ENCODE data around the gene RXRA.

Gene RXRA

GRCh38 chr9:134325813-134326723, at the start of gene RXRA:
RXRA (plus strand) TSS chr9:134326455; CDS start chr9:134326632, 177 bp downstream.
- DNase-seq: no peak

GRCh38 chr9:134278286-134278685, 48.0 kb upstream of the RXRA start:
- DNase-seq: no peak

- no peak for DNase-seq
Observed at GRCh38 chr9:134278974-134279640, 47.1 kb upstream of the RXRA start.

GRCh38 chr9:134282138-134282650, 44.1 kb upstream of the RXRA start:
- DNase-seq: no peak

GRCh38 chr9:134283111-134283515, 43.1 kb upstream of the RXRA start:
- no peak for DNase-seq

GRCh38 chr9:134283692-134284265, 42.5 kb upstream of the RXRA start:
- DNase-seq: no peak

GRCh38 chr9:134284273-134284672, 42.0 kb upstream of the RXRA start:
- DNase-seq: no peak

GRCh38 chr9:134284741-134285140, 41.5 kb upstream of the RXRA start:
- DNase-seq: no peak

- no peak for DNase-seq
Observed at GRCh38 chr9:134285215-134285845, 40.9 kb upstream of the RXRA start.

- DNase-seq: no peak
Observed at GRCh38 chr9:134286471-134287245, 39.6 kb upstream of the RXRA start.

- no peak for DNase-seq
Observed at GRCh38 chr9:134287591-134288491, 38.4 kb upstream of the RXRA start.

GRCh38 chr9:134288746-134289145, 37.5 kb upstream of the RXRA start:
- DNase-seq: no peak

GRCh38 chr9:134289241-134289875, 36.9 kb upstream of the RXRA start:
- DNase-seq: no peak

- DNase-seq: no peak
Observed at GRCh38 chr9:134290603-134291451, 35.4 kb upstream of the RXRA start.

- DNase-seq: peak; percentile 31
Observed at GRCh38 chr9:134291452-134291881, 34.8 kb upstream of the RXRA start.

- DNase-seq: no peak
Observed at GRCh38 chr9:134291961-134292871, 34.0 kb upstream of the RXRA start.

- no peak for DNase-seq
Observed at GRCh38 chr9:134293031-134293521, 33.2 kb upstream of the RXRA start.

- no peak for DNase-seq
Observed at GRCh38 chr9:134293611-134294152, 32.6 kb upstream of the RXRA start.

Measured in SHP77 treated with DMSO at 0.1 percent for 48 hours (cell line).